ENCODE data around the gene THSD7A. TPM values are rescaled to one million over a fixed set of nuclear protein-coding genes. Genes with fewer than 3 reads are reported as not detected.

Gene THSD7A
- total RNA-seq, 1 donor from 2014 or later = 0.35 TPM

- H3K4me1 Mint-ChIP-seq (ENCODE audit: low read depth) = no peaks in the 10 kb centered on the region
- no peak overlapping the region for H3K4me3 Mint-ChIP-seq (ENCODE audit: unreplicated experiment)
- DNase-seq (ENCODE audit: low spot score) = no peak
- H3K36me3 Mint-ChIP-seq (ENCODE audit: low read depth) = no peaks in the 10 kb centered on the region
- H3K9me3 Mint-ChIP-seq (ENCODE audit: low read depth) = peaks cover 3% of the 10 kb centered on the region
- no peak overlapping the region for H3K27ac Mint-ChIP-seq (ENCODE audit: unreplicated experiment)
- peaks cover 9% of the 10 kb centered on the region for H3K27me3 Mint-ChIP-seq (ENCODE audit: low read depth)
- no peak for TF ChIP-seq CTCF (IDR thresholded peaks at IDR 0.05)
These were observed 26.0 kb upstream of the THSD7A start for GRCh38 chr7:11858026-11858425.

- peaks cover 6% of the 10 kb centered on the region for H3K27me3 Mint-ChIP-seq (ENCODE audit: low read depth)
- no peaks in the 10 kb centered on the region for H3K4me1 Mint-ChIP-seq (ENCODE audit: low read depth)
- H3K9me3 Mint-ChIP-seq (ENCODE audit: low read depth) = peaks cover 12% of the 10 kb centered on the region
- H3K27ac Mint-ChIP-seq (ENCODE audit: unreplicated experiment) = no peak overlapping the region
- no peak for TF ChIP-seq CTCF (IDR thresholded peaks at IDR 0.05)
- no peak overlapping the region for H3K4me3 Mint-ChIP-seq (ENCODE audit: unreplicated experiment)
- no peaks in the 10 kb centered on the region for H3K36me3 Mint-ChIP-seq (ENCODE audit: low read depth)
- DNase-seq (ENCODE audit: low spot score) = no peak
These were observed 16.3 kb upstream of the THSD7A start for GRCh38 chr7:11848251-11848650.

GRCh38 chr7:11847336-11847735, 15.3 kb upstream of the THSD7A start:
- H3K27me3 Mint-ChIP-seq (ENCODE audit: low read depth) = peaks cover 3% of the 10 kb centered on the region
- no peak for DNase-seq (ENCODE audit: low spot score)
- no peaks in the 10 kb centered on the region for H3K36me3 Mint-ChIP-seq (ENCODE audit: low read depth)
- H3K4me3 Mint-ChIP-seq (ENCODE audit: unreplicated experiment) = no peak overlapping the region
- H3K27ac Mint-ChIP-seq (ENCODE audit: unreplicated experiment) = no peak overlapping the region
- no peaks in the 10 kb centered on the region for H3K4me1 Mint-ChIP-seq (ENCODE audit: low read depth)
- no peak for TF ChIP-seq CTCF (IDR thresholded peaks at IDR 0.05)
- H3K9me3 Mint-ChIP-seq (ENCODE audit: low read depth) = peaks cover 13% of the 10 kb centered on the region

- DNase-seq (ENCODE audit: low spot score) = no peak
- no peak for TF ChIP-seq CTCF (IDR thresholded peaks at IDR 0.05)
- no peaks in the 10 kb centered on the region for H3K4me1 Mint-ChIP-seq (ENCODE audit: low read depth)
- H3K27me3 Mint-ChIP-seq (ENCODE audit: low read depth) = peaks cover 3% of the 10 kb centered on the region
- H3K4me3 Mint-ChIP-seq (ENCODE audit: unreplicated experiment) = no peak overlapping the region
- no peak overlapping the region for H3K27ac Mint-ChIP-seq (ENCODE audit: unreplicated experiment)
- no peaks in the 10 kb centered on the region for H3K36me3 Mint-ChIP-seq (ENCODE audit: low read depth)
- peaks cover 13% of the 10 kb centered on the region for H3K9me3 Mint-ChIP-seq (ENCODE audit: low read depth)
These were observed 14.5 kb upstream of the THSD7A start for GRCh38 chr7:11846361-11846955.

- TF ChIP-seq CTCF (IDR thresholded peaks at IDR 0.05) = no peak
- peaks cover 6% of the 10 kb centered on the region for H3K9me3 Mint-ChIP-seq (ENCODE audit: low read depth)
- H3K27me3 Mint-ChIP-seq (ENCODE audit: low read depth) = peaks cover 3% of the 10 kb centered on the region
- H3K4me1 Mint-ChIP-seq (ENCODE audit: low read depth) = no peaks in the 10 kb centered on the region
- H3K27ac Mint-ChIP-seq (ENCODE audit: unreplicated experiment) = no peak overlapping the region
- no peak for DNase-seq (ENCODE audit: low spot score)
- no peak overlapping the region for H3K4me3 Mint-ChIP-seq (ENCODE audit: unreplicated experiment)
- H3K36me3 Mint-ChIP-seq (ENCODE audit: low read depth) = no peaks in the 10 kb centered on the region
These were observed 11.2 kb upstream of the THSD7A start for GRCh38 chr7:11843113-11843765.

Data from chondrocyte (in vitro differentiated cells).